HepG2 (cell line): ENCODE results near the gene PIKFYVE. TPM values are rescaled to one million over a fixed set of nuclear protein-coding genes. Genes with fewer than 3 reads are reported as not detected.

Experiments
- ATRX ChIP-seq: sonication (generic); formaldehyde crosslinking; IDR thresholded peaks from 2 replicates; pipeline ENCODE4 v1.4.0; 2020; ENCODE audit warnings: missing genetic modification reagents, borderline replicate concordance
- EZH2 ChIP-seq: conservative IDR thresholded peaks from 2 replicates; pipeline ENCODE4 v1.6.1; 2012; ENCODE audit warnings: mild to moderate bottlenecking, low read depth, low read length, moderate library complexity
- KDM4B ChIP-seq: sonication (generic); formaldehyde crosslinking; IDR thresholded peaks from 2 replicates; pipeline ENCODE4 v1.4.0; 2020; ENCODE audit warnings: missing genetic modification reagents
- MTF1 ChIP-seq: sonication (generic); formaldehyde crosslinking; IDR thresholded peaks from 2 replicates; pipeline ENCODE4 v1.5.0; 2020; ENCODE audit warnings: missing genetic modification reagents
- PTBP1 ChIP-seq: fragments of 200-400 bp; formaldehyde crosslinking; IDR thresholded peaks from 2 replicates; pipeline ENCODE4 v1.6.1; 2018; ENCODE audit warnings: low read length, low read depth; ENCODE audit not compliant: poor library complexity, severe bottlenecking
- RBM39 ChIP-seq: fragments of 200-400 bp; formaldehyde crosslinking; IDR thresholded peaks from one replicate; pipeline ENCODE4 v1.6.1; 2018; ENCODE audit warnings: antibody characterized with exemption, mild to moderate bottlenecking, low read depth, low read length; ENCODE audit not compliant: poor library complexity, severe bottlenecking
- SETDB1 ChIP-seq: sonication (generic); formaldehyde crosslinking; IDR thresholded peaks from 2 replicates; pipeline ENCODE4 v1.5.1; 2020; ENCODE audit warnings: missing genetic modification reagents, mild to moderate bottlenecking, borderline replicate concordance
- SRSF9 ChIP-seq: fragments of 200-400 bp; formaldehyde crosslinking; IDR thresholded peaks from 2 replicates; pipeline ENCODE4 v1.6.1; 2018; ENCODE audit warnings: borderline replicate concordance, mild to moderate bottlenecking, low read depth, low read length; ENCODE audit not compliant: insufficient read depth, poor library complexity, severe bottlenecking
- TARDBP ChIP-seq: sonication (generic); formaldehyde crosslinking; IDR thresholded peaks from 2 replicates; pipeline ENCODE4 v1.8.0; 2022; ENCODE audit warnings: mild to moderate bottlenecking, missing genetic modification reagents
- ZNF772 ChIP-seq: sonication (generic); formaldehyde crosslinking; IDR thresholded peaks from 2 replicates; pipeline ENCODE4 v1.5.0; 2020; ENCODE audit warnings: mild to moderate bottlenecking, missing genetic modification reagents
- polyA plus RNA-seq, 8 experiments: library from polyadenylated mRNA; depleted of rRNA in 3 of 8; stranded (reverse) in 7 of 8; unstranded in 1 of 8; fragments of >200 nt; fragmentation: Illumina TruSeq in 4 of 8; extraction: Trizol in 4 of 8; gene quantifications; 2 replicates each; pipeline versions ENCODE4 v1.2.1 to v1.2.3, GENCODE V29; 2011 to 2016; ENCODE audit warnings: low read depth in 4 of 8, missing spikeins in 1 of 8, mixed read lengths in 1 of 8; ENCODE audit not compliant: insufficient read depth in 1 of 8
- total RNA-seq, 5 experiments: library from RNA; depleted of rRNA; stranded (reverse); fragments of >200 nt; fragmentation: Illumina TruSeq; extraction: Trizol; gene quantifications; 2 replicates each; pipeline ENCODE4 v1.2.3, GENCODE V29; 2016; ENCODE audit warnings: low read depth in 1 of 5
- TF ChIP-seq, protein P1 (sequence below): sonication (generic); formaldehyde crosslinking; IDR thresholded peaks from 2 replicates; pipeline ENCODE4 v1.4.0; 2020; ENCODE audit warnings: missing genetic modification reagents
- TF ChIP-seq, protein P2 (sequence below): sonication (generic); formaldehyde crosslinking; IDR thresholded peaks from 2 replicates; pipeline ENCODE4 v1.5.1; 2020; ENCODE audit warnings: missing genetic modification reagents, mild to moderate bottlenecking, borderline replicate concordance
- TF ChIP-seq, protein P3 (sequence below): sonication (generic); formaldehyde crosslinking; IDR thresholded peaks from 2 replicates; pipeline ENCODE4 v1.8.0; 2022; ENCODE audit warnings: missing genetic modification reagents, low read depth, mild to moderate bottlenecking, borderline replicate concordance
- TF ChIP-seq, protein P4 (sequence below): sonication (generic); formaldehyde crosslinking; IDR thresholded peaks from 2 replicates; pipeline ENCODE4 v1.4.0; 2020; ENCODE audit warnings: low read depth, missing genetic modification reagents

PIKFYVE gene
- total and polyA plus RNA-seq, 2 of the 13 experiments (the other 11 are each of a cell fraction or from before 2014, with no cell fraction given) = 20.2 to 21.7 TPM

DNA sequence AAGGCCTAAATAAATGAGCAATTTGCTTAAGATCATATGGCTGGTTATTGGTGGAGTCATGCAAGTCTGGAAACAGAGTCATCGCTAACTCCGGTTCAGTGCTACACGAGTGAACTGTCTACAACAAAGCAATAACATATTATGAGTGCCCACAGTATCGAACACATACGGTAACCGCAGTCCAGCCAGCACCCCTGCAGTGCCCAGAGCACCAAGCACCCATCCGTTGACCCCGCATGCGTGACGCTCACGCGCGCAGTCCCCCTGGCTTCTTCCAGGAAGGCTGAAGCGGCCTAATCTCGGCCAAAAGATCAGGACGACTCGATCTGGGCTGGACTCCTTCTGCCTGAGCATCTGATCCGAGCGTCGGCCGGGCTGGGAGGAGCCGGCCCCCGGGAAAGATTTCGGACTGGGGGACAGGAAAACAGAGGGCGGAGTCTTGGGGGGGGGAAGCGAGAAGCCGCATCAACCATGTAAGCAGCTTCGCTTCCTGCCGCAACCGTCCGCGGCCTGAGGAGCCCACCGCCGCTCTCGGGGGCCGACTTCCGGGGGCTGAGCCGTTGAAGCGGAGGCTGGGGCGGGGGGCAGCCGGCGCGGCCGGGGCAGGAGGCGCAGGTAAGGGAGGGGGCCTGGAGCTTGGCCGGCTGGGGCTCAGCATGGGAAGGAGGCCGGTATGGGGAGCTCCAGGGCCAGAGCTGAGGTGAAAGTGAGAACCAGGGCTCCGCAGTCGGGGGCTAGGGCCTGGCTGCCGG, at the start of gene PIKFYVE (continued):
- TF ChIP-seq, protein P1, sequence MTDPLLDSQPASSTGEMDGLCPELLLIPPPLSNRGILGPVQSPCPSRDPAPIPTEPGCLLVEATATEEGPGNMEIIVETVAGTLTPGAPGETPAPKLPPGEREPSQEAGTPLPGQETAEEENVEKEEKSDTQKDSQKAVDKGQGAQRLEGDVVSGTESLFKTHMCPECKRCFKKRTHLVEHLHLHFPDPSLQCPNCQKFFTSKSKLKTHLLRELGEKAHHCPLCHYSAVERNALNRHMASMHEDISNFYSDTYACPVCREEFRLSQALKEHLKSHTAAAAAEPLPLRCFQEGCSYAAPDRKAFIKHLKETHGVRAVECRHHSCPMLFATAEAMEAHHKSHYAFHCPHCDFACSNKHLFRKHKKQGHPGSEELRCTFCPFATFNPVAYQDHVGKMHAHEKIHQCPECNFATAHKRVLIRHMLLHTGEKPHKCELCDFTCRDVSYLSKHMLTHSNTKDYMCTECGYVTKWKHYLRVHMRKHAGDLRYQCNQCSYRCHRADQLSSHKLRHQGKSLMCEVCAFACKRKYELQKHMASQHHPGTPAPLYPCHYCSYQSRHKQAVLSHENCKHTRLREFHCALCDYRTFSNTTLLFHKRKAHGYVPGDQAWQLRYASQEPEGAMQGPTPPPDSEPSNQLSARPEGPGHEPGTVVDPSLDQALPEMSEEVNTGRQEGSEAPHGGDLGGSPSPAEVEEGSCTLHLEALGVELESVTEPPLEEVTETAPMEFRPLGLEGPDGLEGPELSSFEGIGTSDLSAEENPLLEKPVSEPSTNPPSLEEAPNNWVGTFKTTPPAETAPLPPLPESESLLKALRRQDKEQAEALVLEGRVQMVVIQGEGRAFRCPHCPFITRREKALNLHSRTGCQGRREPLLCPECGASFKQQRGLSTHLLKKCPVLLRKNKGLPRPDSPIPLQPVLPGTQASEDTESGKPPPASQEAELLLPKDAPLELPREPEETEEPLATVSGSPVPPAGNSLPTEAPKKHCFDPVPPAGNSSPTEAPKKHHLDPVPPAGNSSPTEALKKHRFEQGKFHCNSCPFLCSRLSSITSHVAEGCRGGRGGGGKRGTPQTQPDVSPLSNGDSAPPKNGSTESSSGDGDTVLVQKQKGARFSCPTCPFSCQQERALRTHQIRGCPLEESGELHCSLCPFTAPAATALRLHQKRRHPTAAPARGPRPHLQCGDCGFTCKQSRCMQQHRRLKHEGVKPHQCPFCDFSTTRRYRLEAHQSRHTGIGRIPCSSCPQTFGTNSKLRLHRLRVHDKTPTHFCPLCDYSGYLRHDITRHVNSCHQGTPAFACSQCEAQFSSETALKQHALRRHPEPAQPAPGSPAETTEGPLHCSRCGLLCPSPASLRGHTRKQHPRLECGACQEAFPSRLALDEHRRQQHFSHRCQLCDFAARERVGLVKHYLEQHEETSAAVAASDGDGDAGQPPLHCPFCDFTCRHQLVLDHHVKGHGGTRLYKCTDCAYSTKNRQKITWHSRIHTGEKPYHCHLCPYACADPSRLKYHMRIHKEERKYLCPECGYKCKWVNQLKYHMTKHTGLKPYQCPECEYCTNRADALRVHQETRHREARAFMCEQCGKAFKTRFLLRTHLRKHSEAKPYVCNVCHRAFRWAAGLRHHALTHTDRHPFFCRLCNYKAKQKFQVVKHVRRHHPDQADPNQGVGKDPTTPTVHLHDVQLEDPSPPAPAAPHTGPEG (CRISPR knock-in tag) = 0 out of 2 replicates have a peak, but pooled peaks have one; percentile 26
- TF ChIP-seq SETDB1 (no peak), KDM4B (CRISPR knock-in tag) (peak; percentile 28; the same call in 1 of the 2 replicates), PTBP1 (no peak), ZNF772 (CRISPR knock-in tag) (peak; percentile 89), TARDBP (CRISPR knock-in tag) (peak; percentile 98), MTF1 (CRISPR knock-in tag) (no peak), EZH2 (no peak), SRSF9 (no peak), ATRX (CRISPR knock-in tag) (no peak), RBM39 (peak; percentile 98)
- TF ChIP-seq, protein P2, sequence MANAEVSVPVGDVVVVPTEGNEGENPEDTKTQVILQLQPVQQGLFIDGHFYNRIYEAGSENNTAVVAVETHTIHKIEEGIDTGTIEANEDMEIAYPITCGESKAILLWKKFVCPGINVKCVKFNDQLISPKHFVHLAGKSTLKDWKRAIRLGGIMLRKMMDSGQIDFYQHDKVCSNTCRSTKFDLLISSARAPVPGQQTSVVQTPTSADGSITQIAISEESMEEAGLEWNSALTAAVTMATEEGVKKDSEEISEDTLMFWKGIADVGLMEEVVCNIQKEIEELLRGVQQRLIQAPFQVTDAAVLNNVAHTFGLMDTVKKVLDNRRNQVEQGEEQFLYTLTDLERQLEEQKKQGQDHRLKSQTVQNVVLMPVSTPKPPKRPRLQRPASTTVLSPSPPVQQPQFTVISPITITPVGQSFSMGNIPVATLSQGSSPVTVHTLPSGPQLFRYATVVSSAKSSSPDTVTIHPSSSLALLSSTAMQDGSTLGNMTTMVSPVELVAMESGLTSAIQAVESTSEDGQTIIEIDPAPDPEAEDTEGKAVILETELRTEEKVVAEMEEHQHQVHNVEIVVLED (CRISPR knock-in tag) = peak; percentile 98
- TF ChIP-seq, protein P3, sequence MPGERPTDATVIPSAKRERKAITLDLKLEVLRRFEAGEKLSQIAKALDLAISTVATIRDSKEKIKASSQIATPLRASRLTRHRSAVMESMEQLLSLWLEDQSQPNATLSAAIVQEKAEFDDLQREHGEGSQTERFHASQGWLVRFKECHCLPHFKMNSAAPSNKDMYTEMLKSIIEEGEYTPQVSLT (CRISPR knock-in tag) = peak; percentile 78
- TF ChIP-seq, protein P4, sequence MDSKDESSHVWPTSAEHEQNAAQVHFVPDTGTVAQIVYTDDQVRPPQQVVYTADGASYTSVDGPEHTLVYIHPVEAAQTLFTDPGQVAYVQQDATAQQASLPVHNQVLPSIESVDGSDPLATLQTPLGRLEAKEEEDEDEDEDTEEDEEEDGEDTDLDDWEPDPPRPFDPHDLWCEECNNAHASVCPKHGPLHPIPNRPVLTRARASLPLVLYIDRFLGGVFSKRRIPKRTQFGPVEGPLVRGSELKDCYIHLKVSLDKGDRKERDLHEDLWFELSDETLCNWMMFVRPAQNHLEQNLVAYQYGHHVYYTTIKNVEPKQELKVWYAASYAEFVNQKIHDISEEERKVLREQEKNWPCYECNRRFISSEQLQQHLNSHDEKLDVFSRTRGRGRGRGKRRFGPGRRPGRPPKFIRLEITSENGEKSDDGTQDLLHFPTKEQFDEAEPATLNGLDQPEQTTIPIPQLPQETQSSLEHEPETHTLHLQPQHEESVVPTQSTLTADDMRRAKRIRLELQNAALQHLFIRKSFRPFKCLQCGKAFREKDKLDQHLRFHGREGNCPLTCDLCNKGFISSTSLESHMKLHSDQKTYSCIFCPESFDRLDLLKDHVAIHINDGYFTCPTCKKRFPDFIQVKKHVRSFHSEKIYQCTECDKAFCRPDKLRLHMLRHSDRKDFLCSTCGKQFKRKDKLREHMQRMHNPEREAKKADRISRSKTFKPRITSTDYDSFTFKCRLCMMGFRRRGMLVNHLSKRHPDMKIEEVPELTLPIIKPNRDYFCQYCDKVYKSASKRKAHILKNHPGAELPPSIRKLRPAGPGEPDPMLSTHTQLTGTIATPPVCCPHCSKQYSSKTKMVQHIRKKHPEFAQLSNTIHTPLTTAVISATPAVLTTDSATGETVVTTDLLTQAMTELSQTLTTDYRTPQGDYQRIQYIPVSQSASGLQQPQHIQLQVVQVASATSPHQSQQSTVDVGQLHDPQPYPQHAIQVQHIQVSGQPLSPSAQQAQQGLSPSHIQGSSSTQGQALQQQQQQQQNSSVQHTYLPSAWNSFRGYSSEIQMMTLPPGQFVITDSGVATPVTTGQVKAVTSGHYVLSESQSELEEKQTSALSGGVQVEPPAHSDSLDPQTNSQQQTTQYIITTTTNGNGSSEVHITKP (CRISPR knock-in tag) = peak; percentile 88; the same call in 1 of the 2 replicates
